ENCODE results near the gene ZNF618. TPM values are rescaled to one million over a fixed set of nuclear protein-coding genes. Genes with fewer than 3 reads are reported as not detected.

Gene ZNF618
- total and polyA plus RNA-seq, 2 donors = 3.0 to 7.8 TPM

- Histone ChIP-seq H3K4me1 (ENCODE audit: insufficient read depth) (no peaks in the 10 kb centered on the region), H3K27ac (ENCODE audit: low read depth) (no peak overlapping the region), H3K36me3 (ENCODE audit: insufficient read depth) (no peaks in the 10 kb centered on the region), H3K4me3 (ENCODE audit: low read depth, low read length) (no peak overlapping the region)
- no peak for DNase-seq (ENCODE audit: extremely low spot score)
- 89% methylated on average over 17 of the region's 17 CpGs for WGBS
These were observed 123.3 kb downstream of the ZNF618 start for GRCh38 chr9:113999256-114000062.

GRCh38 chr9:114000063-114000454 is 124.0 kb downstream of the ZNF618 start:
- no peak for DNase-seq (ENCODE audit: extremely low spot score)
- WGBS = 88% methylated on average over 13 of the region's 13 CpGs

GRCh38 chr9:114000671-114001409 is 124.7 kb downstream of the ZNF618 start:
- no peaks in the 10 kb centered on the region for H3K36me3 ChIP-seq (ENCODE audit: insufficient read depth)
- no peak overlapping the region for H3K27ac ChIP-seq (ENCODE audit: low read depth)
- no peak for DNase-seq (ENCODE audit: extremely low spot score)
- 94% methylated on average over 8 of the region's 8 CpGs for WGBS
- H3K4me3 ChIP-seq (ENCODE audit: low read depth, low read length) = no peak overlapping the region
- H3K4me1 ChIP-seq (ENCODE audit: insufficient read depth) = no peaks in the 10 kb centered on the region

More at GRCh38 chr9:114000063-114000454, 124.0 kb downstream of the ZNF618 start:
- H3K4me1 ChIP-seq (ENCODE audit: insufficient read depth) = no peaks in the 10 kb centered on the region
- no peak overlapping the region for H3K4me3 ChIP-seq (ENCODE audit: low read depth, low read length)
- H3K36me3 ChIP-seq (ENCODE audit: insufficient read depth) = no peaks in the 10 kb centered on the region
- H3K27ac ChIP-seq (ENCODE audit: low read depth) = no peak overlapping the region

- no peak overlapping the region for H3K4me3 ChIP-seq (ENCODE audit: low read depth, low read length)
- no peaks in the 10 kb centered on the region for H3K4me1 ChIP-seq (ENCODE audit: insufficient read depth)
- DNase-seq (ENCODE audit: extremely low spot score) = no peak
- H3K27ac ChIP-seq (ENCODE audit: low read depth) = no peak overlapping the region
- 66% methylated on average over 3 of the region's 3 CpGs for WGBS
- H3K36me3 ChIP-seq (ENCODE audit: insufficient read depth) = no peaks in the 10 kb centered on the region
These were observed 125.2 kb downstream of the ZNF618 start for GRCh38 chr9:114001410-114001685.

GRCh38 chr9:114001794-114002261 is 125.7 kb downstream of the ZNF618 start:
- WGBS = 92% methylated on average over 12 of the region's 12 CpGs
- no peaks in the 10 kb centered on the region for H3K36me3 ChIP-seq (ENCODE audit: insufficient read depth)
- H3K27ac ChIP-seq (ENCODE audit: low read depth) = no peak overlapping the region
- H3K4me1 ChIP-seq (ENCODE audit: insufficient read depth) = no peaks in the 10 kb centered on the region
- no peak for DNase-seq (ENCODE audit: extremely low spot score)
- H3K4me3 ChIP-seq (ENCODE audit: low read depth, low read length) = no peak overlapping the region

GRCh38 chr9:114002271-114002985 is 126.3 kb downstream of the ZNF618 start:
- no peak overlapping the region for H3K27ac ChIP-seq (ENCODE audit: low read depth)
- DNase-seq (ENCODE audit: extremely low spot score) = no peak
- 96% methylated on average over 14 of the region's 14 CpGs for WGBS
- no peaks in the 10 kb centered on the region for H3K4me1 ChIP-seq (ENCODE audit: insufficient read depth)
- H3K36me3 ChIP-seq (ENCODE audit: insufficient read depth) = no peaks in the 10 kb centered on the region
- H3K4me3 ChIP-seq (ENCODE audit: low read depth, low read length) = no peak overlapping the region

GRCh38 chr9:114002986-114003350 is 126.9 kb downstream of the ZNF618 start:
- DNase-seq (ENCODE audit: extremely low spot score) = no peak
- Histone ChIP-seq H3K4me3 (ENCODE audit: low read depth, low read length) (no peak overlapping the region), H3K36me3 (ENCODE audit: insufficient read depth) (no peaks in the 10 kb centered on the region), H3K27ac (ENCODE audit: low read depth) (no peak overlapping the region), H3K4me1 (ENCODE audit: insufficient read depth) (no peaks in the 10 kb centered on the region)
- 95% methylated on average over 5 of the region's 5 CpGs for WGBS

GRCh38 chr9:114003351-114003750 is 127.2 kb downstream of the ZNF618 start:
- no peak overlapping the region for H3K4me3 ChIP-seq (ENCODE audit: low read depth, low read length)
- H3K36me3 ChIP-seq (ENCODE audit: insufficient read depth) = no peaks in the 10 kb centered on the region
- no peak overlapping the region for H3K27ac ChIP-seq (ENCODE audit: low read depth)
- WGBS = 71% methylated on average over 7 of the region's 7 CpGs
- no peaks in the 10 kb centered on the region for H3K4me1 ChIP-seq (ENCODE audit: insufficient read depth)
- no peak for DNase-seq (ENCODE audit: extremely low spot score)

- no peaks in the 10 kb centered on the region for H3K36me3 ChIP-seq (ENCODE audit: insufficient read depth)
- no peak overlapping the region for H3K27ac ChIP-seq (ENCODE audit: low read depth)
- H3K4me1 ChIP-seq (ENCODE audit: insufficient read depth) = no peaks in the 10 kb centered on the region
- DNase-seq (ENCODE audit: extremely low spot score) = no peak
- no peak overlapping the region for H3K4me3 ChIP-seq (ENCODE audit: low read depth, low read length)
- WGBS = 23% methylated on average over 5 of the region's 5 CpGs
These were observed 127.6 kb downstream of the ZNF618 start for GRCh38 chr9:114003758-114004157.

- Histone ChIP-seq H3K4me3 (ENCODE audit: low read depth, low read length) (no peak overlapping the region), H3K4me1 (ENCODE audit: insufficient read depth) (no peaks in the 10 kb centered on the region), H3K27ac (ENCODE audit: low read depth) (no peak overlapping the region), H3K36me3 (ENCODE audit: insufficient read depth) (no peaks in the 10 kb centered on the region)
- WGBS = 63% methylated on average over 15 of the region's 15 CpGs
- no peak for DNase-seq (ENCODE audit: extremely low spot score)
These were observed 128.2 kb downstream of the ZNF618 start for GRCh38 chr9:114004221-114004716.

- H3K27ac ChIP-seq (ENCODE audit: low read depth) = no peak overlapping the region
- no peaks in the 10 kb centered on the region for H3K4me1 ChIP-seq (ENCODE audit: insufficient read depth)
- DNase-seq (ENCODE audit: extremely low spot score) = no peak
These were observed 129.5 kb downstream of the ZNF618 start for GRCh38 chr9:114005371-114006154.

GRCh38 chr9:114006155-114006550 is 130.0 kb downstream of the ZNF618 start:
- Histone ChIP-seq H3K27ac (ENCODE audit: low read depth) (no peak overlapping the region), H3K4me3 (ENCODE audit: low read depth, low read length) (no peak overlapping the region), H3K4me1 (ENCODE audit: insufficient read depth) (no peaks in the 10 kb centered on the region), H3K36me3 (ENCODE audit: insufficient read depth) (no peaks in the 10 kb centered on the region)
- DNase-seq (ENCODE audit: extremely low spot score) = no peak
- WGBS = 95% methylated on average over 4 of the region's 4 CpGs

More at GRCh38 chr9:114005371-114006154, 129.5 kb downstream of the ZNF618 start:
- 96% methylated on average over 9 of the region's 9 CpGs for WGBS
- H3K4me3 ChIP-seq (ENCODE audit: low read depth, low read length) = no peak overlapping the region
- no peaks in the 10 kb centered on the region for H3K36me3 ChIP-seq (ENCODE audit: insufficient read depth)
